ENCODE measurements around the gene KLHL22. TPM values are rescaled to one million over a fixed set of nuclear protein-coding genes. Genes with fewer than 3 reads are reported as not detected.

The KLHL22 gene
- total and polyA plus RNA-seq, 4 donors = 2.0 to 20.3 (median 8.7) TPM

GRCh38 chr22:20464096-20464614, 31.4 kb downstream of the KLHL22 start:
- H3K9ac ChIP-seq (ENCODE audit: low read depth in 1 of 2, low read length in 2 of 2) = no peak overlapping the region
- no peaks in the 10 kb centered on the region for H3K27me3 ChIP-seq (ENCODE audit: control insufficient read depth in 4 of 4, insufficient read depth in 4 of 4, low read length in 3 of 4)
- TF ChIP-seq RXRA (IDR thresholded peaks at IDR 0.05) (no peak), GABPA (IDR thresholded peaks at IDR 0.05 in 1 of 2, conservative IDR thresholded peaks at IDR 0.05 in 1 of 2) (no peak), ZBTB33 (IDR thresholded peaks at IDR 0.05) (no peak), SP1 (IDR thresholded peaks at IDR 0.05) (no peak), FOXA1 (IDR thresholded peaks at IDR 0.05) (no peak)
- H3K4me1 ChIP-seq (ENCODE audit: control insufficient read depth in 4 of 4, insufficient read depth in 4 of 4, low read length in 3 of 4) = no peaks in the 10 kb centered on the region
- peaks cover 0 to 18% (median 3%) of the 10 kb centered on the region in 4 donors for H3K36me3 ChIP-seq (ENCODE audit: control insufficient read depth in 4 of 4, insufficient read depth in 3 of 4, low read depth in 1 of 4, low read length in 3 of 4)
- WGBS = 93% methylated on average over 11 of the region's 11 CpGs
- H3K27ac ChIP-seq (ENCODE audit: low read depth in 1 of 2, low read length in 2 of 2) = peak overlapping the region; percentile 2 to 38
- no peak overlapping the region for H3K4me3 ChIP-seq (ENCODE audit: low read depth in 1 of 3, low read length in 3 of 3)
- no peaks in the 10 kb centered on the region for H3K9me3 ChIP-seq (ENCODE audit: control insufficient read depth in 4 of 4, low read length in 3 of 4)
- DNase-seq (ENCODE audit: low spot score) = no peak

DNA sequence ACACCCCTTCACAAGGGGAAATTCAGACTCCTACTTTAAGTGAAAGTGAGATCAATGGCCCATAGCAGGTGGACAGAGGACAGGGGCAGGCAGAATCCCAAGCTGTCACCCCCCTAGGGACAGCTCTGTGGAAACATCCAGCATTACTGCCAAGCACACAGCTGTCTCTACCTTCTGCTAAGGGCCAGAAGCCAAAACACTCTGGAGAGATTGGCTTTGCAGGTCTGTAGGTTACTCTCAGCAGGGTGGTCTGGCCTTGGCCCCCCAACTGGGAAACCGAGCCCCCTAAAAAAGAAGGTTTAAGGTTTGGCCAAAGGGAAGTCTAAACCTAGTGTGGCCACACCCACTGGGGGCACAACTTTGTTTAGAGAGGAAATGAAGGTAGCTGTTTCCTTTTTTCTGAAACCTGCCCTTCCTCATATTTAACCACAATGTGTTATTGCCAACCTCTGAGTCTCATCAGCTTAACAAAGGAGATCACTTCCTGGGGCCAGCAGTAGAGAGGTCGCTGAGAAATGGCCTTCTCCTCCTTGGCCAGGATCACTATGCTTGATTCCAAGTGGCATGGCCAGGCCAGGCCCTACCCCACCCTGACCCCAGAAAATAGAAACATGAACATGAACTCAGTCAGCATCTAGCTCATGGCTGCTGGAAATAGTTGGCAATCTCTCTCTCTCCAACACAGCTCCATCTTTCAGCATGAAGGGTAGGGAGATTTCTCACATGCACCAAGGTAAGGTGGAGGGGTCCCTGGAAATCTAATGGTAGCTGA, 32.1 kb downstream of the KLHL22 start:
- H3K9me3 ChIP-seq (ENCODE audit: control insufficient read depth in 4 of 4, low read length in 3 of 4) = no peaks in the 10 kb centered on the region
- H3K36me3 ChIP-seq (ENCODE audit: control insufficient read depth in 4 of 4, insufficient read depth in 3 of 4, low read depth in 1 of 4, low read length in 3 of 4) = peaks cover 0 to 22% (median 4%) of the 10 kb centered on the region in 4 donors
- no peak overlapping the region for H3K9ac ChIP-seq (ENCODE audit: low read depth in 1 of 2, low read length in 2 of 2)
- no peaks in the 10 kb centered on the region for H3K4me1 ChIP-seq (ENCODE audit: control insufficient read depth in 4 of 4, insufficient read depth in 4 of 4, low read length in 3 of 4)
- no peak for TF ChIP-seq EGR1 (IDR thresholded peaks at IDR 0.05; ENCODE audit: low read depth in 2 of 2)
- no peak for TF ChIP-seq RAD21 (IDR thresholded peaks at IDR 0.05)
- no peak for TF ChIP-seq JUND (IDR thresholded peaks at IDR 0.05)
- no peak for TF ChIP-seq NR2F2 (IDR thresholded peaks at IDR 0.05)
- no peak for TF ChIP-seq FOXA1 (IDR thresholded peaks at IDR 0.05)
- TF ChIP-seq FOXA2 (IDR thresholded peaks at IDR 0.05) = no peak
- TF ChIP-seq, protein P1, sequence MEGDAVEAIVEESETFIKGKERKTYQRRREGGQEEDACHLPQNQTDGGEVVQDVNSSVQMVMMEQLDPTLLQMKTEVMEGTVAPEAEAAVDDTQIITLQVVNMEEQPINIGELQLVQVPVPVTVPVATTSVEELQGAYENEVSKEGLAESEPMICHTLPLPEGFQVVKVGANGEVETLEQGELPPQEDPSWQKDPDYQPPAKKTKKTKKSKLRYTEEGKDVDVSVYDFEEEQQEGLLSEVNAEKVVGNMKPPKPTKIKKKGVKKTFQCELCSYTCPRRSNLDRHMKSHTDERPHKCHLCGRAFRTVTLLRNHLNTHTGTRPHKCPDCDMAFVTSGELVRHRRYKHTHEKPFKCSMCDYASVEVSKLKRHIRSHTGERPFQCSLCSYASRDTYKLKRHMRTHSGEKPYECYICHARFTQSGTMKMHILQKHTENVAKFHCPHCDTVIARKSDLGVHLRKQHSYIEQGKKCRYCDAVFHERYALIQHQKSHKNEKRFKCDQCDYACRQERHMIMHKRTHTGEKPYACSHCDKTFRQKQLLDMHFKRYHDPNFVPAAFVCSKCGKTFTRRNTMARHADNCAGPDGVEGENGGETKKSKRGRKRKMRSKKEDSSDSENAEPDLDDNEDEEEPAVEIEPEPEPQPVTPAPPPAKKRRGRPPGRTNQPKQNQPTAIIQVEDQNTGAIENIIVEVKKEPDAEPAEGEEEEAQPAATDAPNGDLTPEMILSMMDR (IDR thresholded peaks at IDR 0.05; ENCODE audit: low read depth, low read length, missing input control) = no peak
- TF ChIP-seq HNF4A (conservative IDR thresholded peaks at IDR 0.05) = no peak
- TF ChIP-seq, protein P2, sequence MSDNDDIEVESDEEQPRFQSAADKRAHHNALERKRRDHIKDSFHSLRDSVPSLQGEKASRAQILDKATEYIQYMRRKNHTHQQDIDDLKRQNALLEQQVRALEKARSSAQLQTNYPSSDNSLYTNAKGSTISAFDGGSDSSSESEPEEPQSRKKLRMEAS (IDR thresholded peaks at IDR 0.05) = no peak
- TF ChIP-seq SP1 (IDR thresholded peaks at IDR 0.05) = no peak
- no peak for TF ChIP-seq HNF4G (IDR thresholded peaks at IDR 0.05)
- no peak for TF ChIP-seq GABPA (IDR thresholded peaks at IDR 0.05 in 1 of 2, conservative IDR thresholded peaks at IDR 0.05 in 1 of 2)
- no peak for TF ChIP-seq RXRA (IDR thresholded peaks at IDR 0.05)
- no peak for TF ChIP-seq TAF1 (conservative IDR thresholded peaks at IDR 0.05)
- TF ChIP-seq, protein P3, sequence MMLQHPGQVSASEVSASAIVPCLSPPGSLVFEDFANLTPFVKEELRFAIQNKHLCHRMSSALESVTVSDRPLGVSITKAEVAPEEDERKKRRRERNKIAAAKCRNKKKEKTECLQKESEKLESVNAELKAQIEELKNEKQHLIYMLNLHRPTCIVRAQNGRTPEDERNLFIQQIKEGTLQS (IDR thresholded peaks at IDR 0.05) = no peak
- TF ChIP-seq YY1 (IDR thresholded peaks at IDR 0.05) = no peak
- TF ChIP-seq ZBTB33 (IDR thresholded peaks at IDR 0.05) = no peak
- TF ChIP-seq REST (IDR thresholded peaks at IDR 0.05) = no peak
- H3K27me3 ChIP-seq (ENCODE audit: control insufficient read depth in 4 of 4, insufficient read depth in 4 of 4, low read length in 3 of 4) = no peaks in the 10 kb centered on the region
- peak overlapping the region; percentile 19 to 38 for H3K27ac ChIP-seq (ENCODE audit: low read depth in 1 of 2, low read length in 2 of 2)
- no peak overlapping the region for H3K4me3 ChIP-seq (ENCODE audit: low read depth in 1 of 3, low read length in 3 of 3)
- no peak for DNase-seq (ENCODE audit: low spot score)
- WGBS = 75% methylated on average over 2 of the region's 2 CpGs

All from liver (tissue), 9 donors.